ENCODE results near the gene SCN5A.

GRCh38 chr3:38519651-38520050, 129.8 kb downstream of the SCN5A start:
- TF ChIP-seq CTCF (IDR thresholded peaks at IDR 0.05) (no peak), ZBTB33 (IDR thresholded peaks at IDR 0.05; ENCODE audit: borderline replicate concordance, low read depth) (no peak), REST (IDR thresholded peaks at IDR 0.05; ENCODE audit: low read depth, low read length) (no peak), GABPA (IDR thresholded peaks at IDR 0.05; ENCODE audit: low read depth) (no peak), TAF1 (IDR thresholded peaks at IDR 0.05; ENCODE audit: borderline replicate concordance, low read depth, low read length) (no peak), POLR2AphosphoS5 (IDR thresholded peaks at IDR 0.05; ENCODE audit: low read depth, low read length) (no peak)

Data from SK-N-SH (cell line).